Gastroesophageal sphincter (tissue), 4 donors: ENCODE measurements around the gene BNIPL. TPM values are rescaled to one million over a fixed set of nuclear protein-coding genes. Genes with fewer than 3 reads are reported as not detected.

Source experiments
- ATAC-seq: fragments of 150-250 bp; one replicate; pipeline ENCODE4 v1.9.1; 2016; ENCODE audit warnings: mild to moderate bottlenecking, moderate library complexity
- H3K27ac ChIP-seq, 4 donors: fragments of 200-600 bp; sonication (generic) in 3 of 4; 1 replicate in 3 of 4; 2 replicates in 1 of 4; pipeline ENCODE4 v1.5.1; 2016 to 2019
- H3K27me3 ChIP-seq: fragments of 200-600 bp; sonication (generic); one replicate; pipeline ENCODE4 v1.5.1; 2019
- H3K36me3 ChIP-seq, 2 donors: fragments of 200-600 bp; sonication (generic); one replicate each; pipeline ENCODE4 v1.5.1; 2019; ENCODE audit warnings: control low read depth in 1 of 2
- H3K4me1 ChIP-seq, 3 donors: fragments of 200-600 bp; sonication (generic); 1 replicate in 2 of 3; 2 replicates in 1 of 3; pipeline ENCODE4 v1.5.1; 2016 to 2019; ENCODE audit warnings: control low read depth in 2 of 3
- H3K4me3 ChIP-seq, 2 donors: fragments of 200-600 bp; sonication (generic); one replicate each; pipeline ENCODE4 v1.5.1; 2019; ENCODE audit warnings: mild to moderate bottlenecking in 1 of 2, moderate library complexity in 1 of 2
- H3K9me3 ChIP-seq, 3 donors: fragments of 200-600 bp; sonication (generic); one replicate each; pipeline ENCODE4 v1.5.1; 2017 to 2019; ENCODE audit warnings: control low read depth in 2 of 3
- CTCF ChIP-seq, 4 experiments: fragments of 200-600 bp in 2 of 4; fragments of 450-650 bp in 2 of 4; sonication (generic) in 1 of 4; IDR thresholded peaks; one replicate each; pipeline ENCODE4 v1.5.1; 2017 to 2019; ENCODE audit warnings: antibody characterized with exemption in 4 of 4, mild to moderate bottlenecking in 2 of 4, moderate library complexity in 2 of 4
- EP300 ChIP-seq: sonication (generic); formaldehyde crosslinking; IDR thresholded peaks from one replicate; pipeline ENCODE4 v1.6.1; 2017; ENCODE audit warnings: antibody characterized with exemption, mild to moderate bottlenecking
- POLR2A ChIP-seq, 2 donors: fragments of 450-650 bp; IDR thresholded peaks; one replicate each; pipeline ENCODE4 v1.6.1; 2017; ENCODE audit warnings: antibody characterized with exemption in 2 of 2, mild to moderate bottlenecking in 2 of 2, moderate library complexity in 1 of 2
- POLR2AphosphoS5 ChIP-seq: sonication (generic); formaldehyde crosslinking; IDR thresholded peaks from one replicate; pipeline ENCODE4 v1.6.1; 2017; ENCODE audit warnings: antibody characterized with exemption
- WGBS, 2 donors: methylation state at CpG; one replicate each; pipeline ENCODE4 v1.1.5; 2018; ENCODE audit warnings: low coverage in 1 of 2; 5-methylcytosine and 5-hydroxymethylcytosine counted together
- total RNA-seq, 4 donors: library from RNA; depleted of rRNA; stranded (reverse); fragments of >200 nt; gene quantifications; one replicate each; pipeline ENCODE4 v1.1.0, GENCODE V29; 2016

Gene BNIPL
- total RNA-seq, 4 donors from 2014 or later = 0.13 to 6.1 (median 0.70) TPM

GRCh38 chr1:151032164-151032563 lies 4.2 kb upstream of the BNIPL start:
- no peak overlapping the region for H3K27ac ChIP-seq
- no peak overlapping the region for H3K4me3 ChIP-seq
- no peaks in the 10 kb centered on the region for H3K9me3 ChIP-seq
- 90 to 99% methylated on average over 4 to 8 of the region's 8 CpGs for WGBS, 2 donors
- H3K36me3 ChIP-seq = peaks cover 0 to 85% of the 10 kb centered on the region in 2 donors
- no peaks in the 10 kb centered on the region for H3K4me1 ChIP-seq
- no peaks in the 10 kb centered on the region for H3K27me3 ChIP-seq
- ATAC-seq = no peak
- TF ChIP-seq EP300 (no peak), POLR2A (IDR thresholded peaks at IDR 0.05) (no peak), POLR2AphosphoS5 (no peak), CTCF (IDR thresholded peaks at IDR 0.05) (no peak)

- Histone ChIP-seq H3K27me3 (no peaks in the 10 kb centered on the region), H3K4me1 (no peaks in the 10 kb centered on the region), H3K27ac (no peak overlapping the region), H3K36me3 (peaks cover 0 to 55% of the 10 kb centered on the region in 2 donors), H3K4me3 (no peak overlapping the region), H3K9me3 (no peaks in the 10 kb centered on the region)
- WGBS, 2 donors = 56 to 100% methylated on average over 1 to 3 of the region's 3 CpGs
- no peak for ATAC-seq
- TF ChIP-seq POLR2A (IDR thresholded peaks at IDR 0.05) (no peak), EP300 (no peak), POLR2AphosphoS5 (no peak), CTCF (IDR thresholded peaks at IDR 0.05) (no peak)
These were observed 1.2 kb upstream of the BNIPL start for GRCh38 chr1:151035167-151035566.

GRCh38 chr1:151037032-151037431 lies 646 bp downstream of the BNIPL start:
- TF ChIP-seq POLR2A (IDR thresholded peaks at IDR 0.05) (no peak), CTCF (IDR thresholded peaks at IDR 0.05) (no peak), EP300 (no peak), POLR2AphosphoS5 (no peak)
- Histone ChIP-seq H3K27ac (no peak overlapping the region), H3K27me3 (no peaks in the 10 kb centered on the region), H3K9me3 (no peaks in the 10 kb centered on the region), H3K4me3 (no peak overlapping the region), H3K36me3 (peaks cover 0 to 36% of the 10 kb centered on the region in 2 donors), H3K4me1 (no peaks in the 10 kb centered on the region)
- WGBS, 2 donors = 80 to 93% methylated on average over 2 to 6 of the region's 6 CpGs
- ATAC-seq = no peak

GRCh38 chr1:151039521-151039920 lies 3.1 kb downstream of the BNIPL start:
- ATAC-seq = no peak
- H3K9me3 ChIP-seq = no peaks in the 10 kb centered on the region
- no peak overlapping the region for H3K4me3 ChIP-seq
- H3K4me1 ChIP-seq = no peaks in the 10 kb centered on the region
- TF ChIP-seq CTCF (IDR thresholded peaks at IDR 0.05) (no peak), POLR2A (IDR thresholded peaks at IDR 0.05) (no peak)
- no peak overlapping the region for H3K27ac ChIP-seq
- WGBS, 2 donors = 76 to 88% methylated on average over 3 of the region's 3 CpGs
- no peaks in the 10 kb centered on the region for H3K27me3 ChIP-seq
- H3K36me3 ChIP-seq = peaks cover 0 to 13% of the 10 kb centered on the region in 2 donors

- Histone ChIP-seq H3K4me1 (peaks cover 0 to 10% (median 4%) of the 10 kb centered on the region in 3 donors), H3K4me3 (no peak overlapping the region), H3K27me3 (no peaks in the 10 kb centered on the region), H3K36me3 (no peaks in the 10 kb centered on the region), H3K9me3 (no peaks in the 10 kb centered on the region), H3K27ac (no peak overlapping the region)
- no peak for ATAC-seq
- TF ChIP-seq CTCF (IDR thresholded peaks at IDR 0.05) (no peak), POLR2AphosphoS5 (no peak), POLR2A (IDR thresholded peaks at IDR 0.05) (no peak), EP300 (no peak)
- WGBS, 2 donors = no CpG with 5 or more reads among the region's 1 CpG
These were observed 6.8 kb downstream of the BNIPL start for GRCh38 chr1:151043163-151043562.
